H9 (cell line): ENCODE results near the gene FRMD4B. TPM values are rescaled to one million over a fixed set of nuclear protein-coding genes. Genes with fewer than 3 reads are reported as not detected.

Experiments
- DNase-seq: peaks from one replicate; pipeline ENCODE4 v3.0.0-alpha.2; 2017
- H2AFZ ChIP-seq: one replicate; pipeline ENCODE4 v1.6.1; 2013; ENCODE audit warnings: mild to moderate bottlenecking, low read length, control low read depth, moderate library complexity
- H2AK5ac ChIP-seq: 2 replicates; pipeline ENCODE4 v1.6.1; 2013; ENCODE audit warnings: low read length, control low read depth, mixed read lengths; ENCODE audit not compliant: insufficient read length
- H2BK120ac ChIP-seq: one replicate; pipeline ENCODE4 v1.6.1; 2013; ENCODE audit warnings: low read depth, mild to moderate bottlenecking, low read length, control low read depth, inconsistent platforms; ENCODE audit not compliant: poor library complexity, severe bottlenecking
- H2BK12ac ChIP-seq: 2 replicates; pipeline ENCODE4 v1.6.1; 2013; ENCODE audit warnings: low read length, control low read depth, mixed read lengths, low read depth; ENCODE audit not compliant: insufficient read length
- H2BK15ac ChIP-seq: 2 replicates; pipeline ENCODE4 v1.6.1; 2013; ENCODE audit warnings: low read depth, low read length, control low read depth
- H2BK20ac ChIP-seq: one replicate; pipeline ENCODE4 v1.6.1; 2013; ENCODE audit warnings: low read depth, mild to moderate bottlenecking, low read length, control low read depth, inconsistent platforms; ENCODE audit not compliant: poor library complexity, severe bottlenecking
- H2BK5ac ChIP-seq: 2 replicates; pipeline ENCODE4 v1.6.1; 2013; ENCODE audit warnings: low read length, control low read depth, mixed read lengths; ENCODE audit not compliant: insufficient read length
- H3K14ac ChIP-seq: 2 replicates; pipeline ENCODE4 v1.6.1; 2013; ENCODE audit warnings: low read length, control low read depth; ENCODE audit not compliant: insufficient read depth
- H3K18ac ChIP-seq: 2 replicates; pipeline ENCODE4 v1.6.1; 2013; ENCODE audit warnings: low read depth, mild to moderate bottlenecking, mixed read lengths, low read length, control low read depth; ENCODE audit not compliant: insufficient read length
- H3K23ac ChIP-seq: 2 replicates; pipeline ENCODE4 v1.6.1; 2013; ENCODE audit warnings: low read length, control low read depth, mixed read lengths, low read depth; ENCODE audit not compliant: insufficient read length
- H3K23me2 ChIP-seq: 2 replicates; pipeline ENCODE4 v1.6.1; 2013; ENCODE audit warnings: low read depth, mild to moderate bottlenecking, mixed read lengths, low read length, control low read depth; ENCODE audit not compliant: insufficient read length, poor library complexity, severe bottlenecking
- H3K27ac ChIP-seq: 2 replicates; pipeline ENCODE4 v1.5.1; 2013; ENCODE audit warnings: low read length, control low read depth, mixed read lengths, low read depth; ENCODE audit not compliant: insufficient read length
- H3K27me3 ChIP-seq: 2 replicates; pipeline ENCODE4 v1.6.1; 2013; ENCODE audit warnings: low read length, control low read depth, inconsistent platforms; ENCODE audit not compliant: insufficient read depth
- H3K4ac ChIP-seq: 2 replicates; pipeline ENCODE4 v1.6.1; 2013; ENCODE audit warnings: low read depth, mild to moderate bottlenecking, control low read depth, inconsistent platforms, low read length, moderate library complexity
- H3K4me1 ChIP-seq: 2 replicates; pipeline ENCODE4 v1.6.1; 2013; ENCODE audit warnings: low read length, control low read depth, inconsistent platforms; ENCODE audit not compliant: insufficient read depth
- H3K4me2 ChIP-seq: 2 replicates; pipeline ENCODE4 v1.6.1; 2013; ENCODE audit warnings: low read length, control low read depth, mixed read lengths; ENCODE audit not compliant: insufficient read length, insufficient read depth
- H3K56ac ChIP-seq: 2 replicates; pipeline ENCODE4 v1.6.1; 2013; ENCODE audit warnings: low read depth, mild to moderate bottlenecking, mixed read lengths, low read length, control low read depth; ENCODE audit not compliant: insufficient read length
- H3K79me1 ChIP-seq: 2 replicates; pipeline ENCODE4 v1.6.1; 2013; ENCODE audit warnings: low read depth, mild to moderate bottlenecking, moderate library complexity, low read length, control low read depth, inconsistent platforms; ENCODE audit not compliant: insufficient read depth, poor library complexity, severe bottlenecking
- H3K79me2 ChIP-seq: 2 replicates; pipeline ENCODE4 v1.6.1; 2013; ENCODE audit warnings: low read length, control low read depth, inconsistent platforms; ENCODE audit not compliant: insufficient read depth
- H3K9ac ChIP-seq: 2 replicates; pipeline ENCODE4 v1.6.1; 2013; ENCODE audit warnings: low read length, control low read depth, mixed read lengths; ENCODE audit not compliant: insufficient read length; ENCODE audit errors: extremely low read depth
- H3K9me3 ChIP-seq: one replicate; pipeline ENCODE4 v1.6.1; 2013; ENCODE audit warnings: low read depth, low read length, inconsistent platforms; ENCODE audit not compliant: control insufficient read depth
- H3T11ph ChIP-seq: one replicate; pipeline ENCODE4 v1.6.1; 2013; ENCODE audit warnings: mild to moderate bottlenecking, low read length, control low read depth, inconsistent platforms
- H4K20me1 ChIP-seq: one replicate; pipeline ENCODE4 v1.6.1; 2013; ENCODE audit not compliant: control insufficient read depth, insufficient read length, insufficient read depth
- H4K5ac ChIP-seq: 2 replicates; pipeline ENCODE4 v1.6.1; 2013; ENCODE audit warnings: low read depth, mild to moderate bottlenecking, mixed read lengths, low read length, control low read depth; ENCODE audit not compliant: insufficient read length
- H4K8ac ChIP-seq: replicated peaks from 2 replicates; pipeline ENCODE4 v1.6.1; 2013; ENCODE audit warnings: low read length, control low read depth, mixed read lengths, low read depth; ENCODE audit not compliant: insufficient read length
- H4K91ac ChIP-seq: 2 replicates; pipeline ENCODE4 v1.6.1; 2013; ENCODE audit warnings: low read depth, mild to moderate bottlenecking, moderate library complexity, mixed read lengths, low read length, control low read depth; ENCODE audit not compliant: insufficient read length
- H3K27ac Mint-ChIP-seq, 3 experiments: 2 replicates in 2 of 3; 3 replicates in 1 of 3; pipeline ENCODE4 v1.8.0; 2020 to 2021; ENCODE audit warnings: mixed read lengths in 3 of 3, mild to moderate bottlenecking in 1 of 3, moderate library complexity in 1 of 3
- H3K27me3 Mint-ChIP-seq: 2 replicates; pipeline ENCODE4 v1.8.0; 2021; ENCODE audit warnings: low read depth, mild to moderate bottlenecking, moderate library complexity, mixed read lengths
- H3K36me3 Mint-ChIP-seq, 3 experiments: 2 replicates in 2 of 3; 3 replicates in 1 of 3; pipeline ENCODE4 v1.8.0; 2020 to 2021; ENCODE audit warnings: low read depth in 3 of 3, mixed read lengths in 3 of 3; ENCODE audit not compliant: insufficient read depth in 1 of 3
- H3K4me1 Mint-ChIP-seq, 2 experiments: 2 replicates each; pipeline ENCODE4 v1.8.0; 2020; ENCODE audit warnings: mixed read lengths in 2 of 2
- H3K4me3 Mint-ChIP-seq, 2 experiments: 2 replicates in 1 of 2; 3 replicates in 1 of 2; pipeline ENCODE4 v1.8.0; 2020 to 2021; ENCODE audit warnings: mild to moderate bottlenecking in 2 of 2, mixed read lengths in 2 of 2, moderate library complexity in 1 of 2
- H3K9me3 Mint-ChIP-seq, 2 experiments: 2 replicates in 1 of 2; 3 replicates in 1 of 2; pipeline ENCODE4 v1.8.0; 2020; ENCODE audit warnings: mild to moderate bottlenecking in 2 of 2, mixed read lengths in 2 of 2, moderate library complexity in 1 of 2
- WGBS: extraction: QIAGEN DNeasy Blood & Tissue Kit; methylation state at CpG from one replicate; pipeline ENCODE4 v1.1.7; 2013; ENCODE audit warnings: missing lambda C conversion rate, low lambda C conversion rate, mixed read lengths; ENCODE audit not compliant: insufficient read length; ENCODE audit errors: extremely low coverage; 5-methylcytosine and 5-hydroxymethylcytosine counted together
- total RNA-seq: library from RNA; stranded (reverse); gene quantifications from 2 replicates; pipeline ENCODE4 v1.2.1, GENCODE V29; 2021
- TF ChIP-seq, protein P1 (sequence below): fragments of 200-600 bp; sonication (generic); conservative IDR thresholded peaks from 3 replicates; pipeline ENCODE4 v1.8.0; 2021; ENCODE audit warnings: antibody characterized with exemption, mild to moderate bottlenecking

The FRMD4B gene
- total RNA-seq, 1 experiment from 2014 or later: 3.4 TPM

GRCh38 chr3:69433969-69434325 lies 48.1 kb upstream of the FRMD4B start:
- Histone ChIP-seq H3T11ph (no peak overlapping the region), H2BK12ac (no peak overlapping the region), H4K5ac (no peak overlapping the region), H3K23me2 (no peaks in the 10 kb centered on the region), H3K23ac (no peak overlapping the region), H2BK5ac (no peak overlapping the region), H3K4ac (no peak overlapping the region), H3K4me1 (no peaks in the 10 kb centered on the region), H2AK5ac (no peak overlapping the region), H3K56ac (no peak overlapping the region), H3K4me2 (no peak overlapping the region), H4K91ac (no peak overlapping the region), H4K20me1 (no peaks in the 10 kb centered on the region), H3K9me3 (no peaks in the 10 kb centered on the region), H3K27me3 (no peaks in the 10 kb centered on the region), H2BK120ac (no peak overlapping the region), H4K8ac (no peak overlapping the region), H3K79me1 (no peaks in the 10 kb centered on the region), H2BK15ac (no peak overlapping the region), H2AFZ (no peak overlapping the region), H3K9ac (no peak overlapping the region), H2BK20ac (no peak overlapping the region), H3K18ac (no peak overlapping the region), H3K27ac (no peak overlapping the region), H3K14ac (no peak overlapping the region), H3K79me2 (no peaks in the 10 kb centered on the region)
- H3K27me3 Mint-ChIP-seq: no peaks in the 10 kb centered on the region
- WGBS: no CpG with 5 or more reads among the region's 4 CpGs
- H3K36me3 Mint-ChIP-seq: no peaks in the 10 kb centered on the region
- no peaks in the 10 kb centered on the region for H3K9me3 Mint-ChIP-seq
- H3K4me3 Mint-ChIP-seq: no peak overlapping the region
- no peaks in the 10 kb centered on the region for H3K4me1 Mint-ChIP-seq
- H3K27ac Mint-ChIP-seq: no peak overlapping the region
- no peak for DNase-seq
- TF ChIP-seq, protein P1, sequence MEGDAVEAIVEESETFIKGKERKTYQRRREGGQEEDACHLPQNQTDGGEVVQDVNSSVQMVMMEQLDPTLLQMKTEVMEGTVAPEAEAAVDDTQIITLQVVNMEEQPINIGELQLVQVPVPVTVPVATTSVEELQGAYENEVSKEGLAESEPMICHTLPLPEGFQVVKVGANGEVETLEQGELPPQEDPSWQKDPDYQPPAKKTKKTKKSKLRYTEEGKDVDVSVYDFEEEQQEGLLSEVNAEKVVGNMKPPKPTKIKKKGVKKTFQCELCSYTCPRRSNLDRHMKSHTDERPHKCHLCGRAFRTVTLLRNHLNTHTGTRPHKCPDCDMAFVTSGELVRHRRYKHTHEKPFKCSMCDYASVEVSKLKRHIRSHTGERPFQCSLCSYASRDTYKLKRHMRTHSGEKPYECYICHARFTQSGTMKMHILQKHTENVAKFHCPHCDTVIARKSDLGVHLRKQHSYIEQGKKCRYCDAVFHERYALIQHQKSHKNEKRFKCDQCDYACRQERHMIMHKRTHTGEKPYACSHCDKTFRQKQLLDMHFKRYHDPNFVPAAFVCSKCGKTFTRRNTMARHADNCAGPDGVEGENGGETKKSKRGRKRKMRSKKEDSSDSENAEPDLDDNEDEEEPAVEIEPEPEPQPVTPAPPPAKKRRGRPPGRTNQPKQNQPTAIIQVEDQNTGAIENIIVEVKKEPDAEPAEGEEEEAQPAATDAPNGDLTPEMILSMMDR: no peak
